Skin of body (tissue), 2 donors: ENCODE data around the gene PSKH1. TPM values are rescaled to one million over a fixed set of nuclear protein-coding genes. Genes with fewer than 3 reads are reported as not detected.
"Not testable (repeated sequence)": the region's sequence is repeated elsewhere in the genome, so short reads cannot be mapped to it uniquely, and the experiment has no call there.

Experiments
- DNase-seq: peaks from one replicate; lab custom pipeline; 2025; lab: John Stamatoyannopoulos, UW
- total RNA-seq: library from RNA; depleted of rRNA; stranded (reverse); fragments of >200 nt; gene quantifications from one replicate; pipeline ENCODE4 v1.2.3, GENCODE V29; 2014

PSKH1 gene
- total RNA-seq, 1 donor from 2014 or later, result 8.3 TPM

GRCh38 chr16:67957622-67958021 is 64.6 kb downstream of the PSKH1 start:
- DNase-seq, result no peak

GRCh38 chr16:67959536-67960329 is 66.7 kb downstream of the PSKH1 start:
- DNase-seq, result no peak

- DNase-seq, result no peak
Observed at GRCh38 chr16:67961551-67961957, 68.5 kb downstream of the PSKH1 start.

- DNase-seq, result no peak
Observed at GRCh38 chr16:67962135-67962534, 69.1 kb downstream of the PSKH1 start.

- DNase-seq, result no peak
Observed at GRCh38 chr16:67963292-67963661, 70.2 kb downstream of the PSKH1 start.

GRCh38 chr16:67963662-67964321 is 70.7 kb downstream of the PSKH1 start:
- no peak for DNase-seq

- no peak for DNase-seq
Observed at GRCh38 chr16:67964477-67965131, 71.5 kb downstream of the PSKH1 start.

- no peak for DNase-seq
Observed at GRCh38 chr16:67965668-67966548, 72.9 kb downstream of the PSKH1 start.

- no peak for DNase-seq
Observed at GRCh38 chr16:67966549-67967182, 73.6 kb downstream of the PSKH1 start.

- no peak for DNase-seq
Observed at GRCh38 chr16:67967183-67967957, 74.3 kb downstream of the PSKH1 start.

GRCh38 chr16:67967958-67968399 is 74.9 kb downstream of the PSKH1 start:
- no peak for DNase-seq

GRCh38 chr16:67968400-67969253 is 75.6 kb downstream of the PSKH1 start, which contains the start of gene SLC12A4:
Gene SLC12A4, minus strand, starts transcription at chr16:67968637. Its CDS starts 84 bp downstream, at chr16:67968553.
- peak; percentile 92 for DNase-seq

- DNase-seq, result no peak
Observed at GRCh38 chr16:67969254-67970039, 76.4 kb downstream of the PSKH1 start.

- no peak for DNase-seq
Observed at GRCh38 chr16:67971111-67971510, 78.1 kb downstream of the PSKH1 start.

GRCh38 chr16:67972285-67972684 is 79.2 kb downstream of the PSKH1 start:
- DNase-seq, result not testable (repeated sequence)

- no peak for DNase-seq
Observed at GRCh38 chr16:67975321-67976105, 82.5 kb downstream of the PSKH1 start.

GRCh38 chr16:67976205-67976604 is 83.2 kb downstream of the PSKH1 start:
- DNase-seq, result no peak
